Measurements from ENCODE around the gene BRWD1. TPM values are rescaled to one million over a fixed set of nuclear protein-coding genes. Genes with fewer than 3 reads are reported as not detected.

BRWD1 gene
- total RNA-seq, 1 experiment from 2014 or later: 28.8 TPM

GRCh38 chr21:39150316-39150715 is 163.1 kb downstream of the BRWD1 start:
- no TSS peak for BruUV-seq (replicated peaks)
- H3K4me3 Mint-ChIP-seq (ENCODE audit: low read depth, unreplicated experiment): no peak overlapping the region
- H3K36me3 Mint-ChIP-seq (ENCODE audit: insufficient read depth, unreplicated experiment): no peaks in the 10 kb centered on the region
- no peak for DNase-seq
- intact Hi-C loops (cut with micrococcal nuclease; ENCODE audit: unreplicated experiment): no loop called here
- no peaks in the 10 kb centered on the region for H3K9me3 Mint-ChIP-seq (ENCODE audit: low read depth, unreplicated experiment)
- H3K27ac Mint-ChIP-seq (ENCODE audit: unreplicated experiment): no peak overlapping the region
- no peaks in the 10 kb centered on the region for H3K4me1 Mint-ChIP-seq (ENCODE audit: low read depth, unreplicated experiment)
- CTCF ChIA-PET: interaction anchor here (1.2 kb wide), 1 partner anchor 13 kb away, joined by 3 read pairs; no protein-coding TSS in a partner anchor
- no peaks in the 10 kb centered on the region for H3K27me3 Mint-ChIP-seq (ENCODE audit: unreplicated experiment)
- TF ChIP-seq CTCF (IDR thresholded peaks at IDR 0.05; ENCODE audit: unreplicated experiment): no peak

GRCh38 chr21:39149882-39150281 is 163.6 kb downstream of the BRWD1 start:
- no TSS peak for BruUV-seq (replicated peaks)
- no peak for DNase-seq
- Mint-ChIP-seq H3K36me3 (ENCODE audit: insufficient read depth, unreplicated experiment) (no peaks in the 10 kb centered on the region), H3K27me3 (ENCODE audit: unreplicated experiment) (no peaks in the 10 kb centered on the region), H3K4me1 (ENCODE audit: low read depth, unreplicated experiment) (no peaks in the 10 kb centered on the region), H3K27ac (ENCODE audit: unreplicated experiment) (no peak overlapping the region), H3K9me3 (ENCODE audit: low read depth, unreplicated experiment) (no peaks in the 10 kb centered on the region), H3K4me3 (ENCODE audit: low read depth, unreplicated experiment) (no peak overlapping the region)
- intact Hi-C loops (cut with micrococcal nuclease; ENCODE audit: unreplicated experiment): no loop called here
- CTCF ChIA-PET: interaction anchor here (1.2 kb wide), 1 partner anchor 12 kb away, joined by 3 read pairs; no protein-coding TSS in a partner anchor
- no peak for TF ChIP-seq CTCF (IDR thresholded peaks at IDR 0.05; ENCODE audit: unreplicated experiment)

GRCh38 chr21:39148975-39149374 is 164.5 kb downstream of the BRWD1 start:
- no peaks in the 10 kb centered on the region for H3K27me3 Mint-ChIP-seq (ENCODE audit: unreplicated experiment)
- H3K9me3 Mint-ChIP-seq (ENCODE audit: low read depth, unreplicated experiment): no peaks in the 10 kb centered on the region
- CTCF ChIA-PET: no interaction called here
- no peak for DNase-seq
- no peaks in the 10 kb centered on the region for H3K4me1 Mint-ChIP-seq (ENCODE audit: low read depth, unreplicated experiment)
- no TSS peak for BruUV-seq (replicated peaks)
- intact Hi-C loops (cut with micrococcal nuclease; ENCODE audit: unreplicated experiment): no loop called here
- H3K4me3 Mint-ChIP-seq (ENCODE audit: low read depth, unreplicated experiment): no peak overlapping the region
- no peaks in the 10 kb centered on the region for H3K36me3 Mint-ChIP-seq (ENCODE audit: insufficient read depth, unreplicated experiment)
- H3K27ac Mint-ChIP-seq (ENCODE audit: unreplicated experiment): no peak overlapping the region
- TF ChIP-seq CTCF (IDR thresholded peaks at IDR 0.05; ENCODE audit: unreplicated experiment): no peak

GRCh38 chr21:39144191-39144590 is 169.2 kb downstream of the BRWD1 start:
- no peak for TF ChIP-seq CTCF (IDR thresholded peaks at IDR 0.05; ENCODE audit: unreplicated experiment)
- CTCF ChIA-PET: no interaction called here
- DNase-seq: no peak
- no peaks in the 10 kb centered on the region for H3K36me3 Mint-ChIP-seq (ENCODE audit: insufficient read depth, unreplicated experiment)
- H3K27ac Mint-ChIP-seq (ENCODE audit: unreplicated experiment): no peak overlapping the region
- no peaks in the 10 kb centered on the region for H3K4me1 Mint-ChIP-seq (ENCODE audit: low read depth, unreplicated experiment)
- BruUV-seq (replicated peaks): no TSS peak
- H3K4me3 Mint-ChIP-seq (ENCODE audit: low read depth, unreplicated experiment): no peak overlapping the region
- H3K9me3 Mint-ChIP-seq (ENCODE audit: low read depth, unreplicated experiment): no peaks in the 10 kb centered on the region
- intact Hi-C loops (cut with micrococcal nuclease; ENCODE audit: unreplicated experiment): no loop called here
- H3K27me3 Mint-ChIP-seq (ENCODE audit: unreplicated experiment): peaks cover 27% of the 10 kb centered on the region

Measured in Calu3 (cell line).